ENCODE results near the gene AMIGO2.

DNA sequence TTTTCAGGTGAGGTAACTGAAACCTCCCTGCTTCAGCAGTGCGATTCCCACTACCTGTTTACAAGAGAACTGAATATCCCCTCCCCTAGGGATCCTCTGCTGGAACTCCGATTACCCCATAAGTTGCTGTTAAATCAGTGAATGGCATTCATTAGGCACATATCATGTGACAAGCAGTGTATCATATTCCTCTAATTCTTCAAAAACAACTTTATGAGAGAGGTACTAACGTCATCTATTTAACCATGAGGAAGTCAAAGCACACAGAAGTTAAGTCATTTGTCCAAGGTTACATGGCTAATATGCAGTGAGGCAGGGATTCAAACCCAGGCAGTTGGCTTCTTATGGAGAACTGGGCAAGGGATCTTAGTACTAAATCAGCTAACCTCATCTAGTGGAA lies 44.3 kb downstream of the AMIGO2 start:
- TF ChIP-seq, protein P1, sequence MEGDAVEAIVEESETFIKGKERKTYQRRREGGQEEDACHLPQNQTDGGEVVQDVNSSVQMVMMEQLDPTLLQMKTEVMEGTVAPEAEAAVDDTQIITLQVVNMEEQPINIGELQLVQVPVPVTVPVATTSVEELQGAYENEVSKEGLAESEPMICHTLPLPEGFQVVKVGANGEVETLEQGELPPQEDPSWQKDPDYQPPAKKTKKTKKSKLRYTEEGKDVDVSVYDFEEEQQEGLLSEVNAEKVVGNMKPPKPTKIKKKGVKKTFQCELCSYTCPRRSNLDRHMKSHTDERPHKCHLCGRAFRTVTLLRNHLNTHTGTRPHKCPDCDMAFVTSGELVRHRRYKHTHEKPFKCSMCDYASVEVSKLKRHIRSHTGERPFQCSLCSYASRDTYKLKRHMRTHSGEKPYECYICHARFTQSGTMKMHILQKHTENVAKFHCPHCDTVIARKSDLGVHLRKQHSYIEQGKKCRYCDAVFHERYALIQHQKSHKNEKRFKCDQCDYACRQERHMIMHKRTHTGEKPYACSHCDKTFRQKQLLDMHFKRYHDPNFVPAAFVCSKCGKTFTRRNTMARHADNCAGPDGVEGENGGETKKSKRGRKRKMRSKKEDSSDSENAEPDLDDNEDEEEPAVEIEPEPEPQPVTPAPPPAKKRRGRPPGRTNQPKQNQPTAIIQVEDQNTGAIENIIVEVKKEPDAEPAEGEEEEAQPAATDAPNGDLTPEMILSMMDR (IDR thresholded peaks at IDR 0.05; ENCODE audit: insufficient read depth, low read depth, low read length) = no peak
- no peak for TF ChIP-seq EZH2 (IDR thresholded peaks at IDR 0.05; ENCODE audit: insufficient read depth, low read length)
